GM12801 (cell line): ENCODE measurements around the gene UGT2B10.
"Not testable (repeated sequence)": the region's sequence is repeated elsewhere in the genome, so short reads cannot be mapped to it uniquely, and the experiment has no call there.

ENCODE experiments used
- TF ChIP-seq, protein P1 (sequence below): IDR thresholded peaks from one replicate; pipeline ENCODE4 v1.5.1; 2011; ENCODE audit warnings: control low read depth; ENCODE audit not compliant: insufficient read length; ENCODE audit errors: extremely low read depth

Gene UGT2B10

GRCh38 chr4:68815617-68816409, at the start of gene UGT2B10:
Gene UGT2B10 (plus strand): TSS chr4:68815994. CDS start chr4:68816020, 26 bp downstream.
- TF ChIP-seq, protein P1, sequence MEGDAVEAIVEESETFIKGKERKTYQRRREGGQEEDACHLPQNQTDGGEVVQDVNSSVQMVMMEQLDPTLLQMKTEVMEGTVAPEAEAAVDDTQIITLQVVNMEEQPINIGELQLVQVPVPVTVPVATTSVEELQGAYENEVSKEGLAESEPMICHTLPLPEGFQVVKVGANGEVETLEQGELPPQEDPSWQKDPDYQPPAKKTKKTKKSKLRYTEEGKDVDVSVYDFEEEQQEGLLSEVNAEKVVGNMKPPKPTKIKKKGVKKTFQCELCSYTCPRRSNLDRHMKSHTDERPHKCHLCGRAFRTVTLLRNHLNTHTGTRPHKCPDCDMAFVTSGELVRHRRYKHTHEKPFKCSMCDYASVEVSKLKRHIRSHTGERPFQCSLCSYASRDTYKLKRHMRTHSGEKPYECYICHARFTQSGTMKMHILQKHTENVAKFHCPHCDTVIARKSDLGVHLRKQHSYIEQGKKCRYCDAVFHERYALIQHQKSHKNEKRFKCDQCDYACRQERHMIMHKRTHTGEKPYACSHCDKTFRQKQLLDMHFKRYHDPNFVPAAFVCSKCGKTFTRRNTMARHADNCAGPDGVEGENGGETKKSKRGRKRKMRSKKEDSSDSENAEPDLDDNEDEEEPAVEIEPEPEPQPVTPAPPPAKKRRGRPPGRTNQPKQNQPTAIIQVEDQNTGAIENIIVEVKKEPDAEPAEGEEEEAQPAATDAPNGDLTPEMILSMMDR: not testable (repeated sequence)

- TF ChIP-seq, protein P1: no peak
Observed at GRCh38 chr4:68773699-68774098, 42.1 kb upstream of the UGT2B10 start.

GRCh38 chr4:68780232-68780631, 35.6 kb upstream of the UGT2B10 start:
- TF ChIP-seq, protein P1: no peak

DNA sequence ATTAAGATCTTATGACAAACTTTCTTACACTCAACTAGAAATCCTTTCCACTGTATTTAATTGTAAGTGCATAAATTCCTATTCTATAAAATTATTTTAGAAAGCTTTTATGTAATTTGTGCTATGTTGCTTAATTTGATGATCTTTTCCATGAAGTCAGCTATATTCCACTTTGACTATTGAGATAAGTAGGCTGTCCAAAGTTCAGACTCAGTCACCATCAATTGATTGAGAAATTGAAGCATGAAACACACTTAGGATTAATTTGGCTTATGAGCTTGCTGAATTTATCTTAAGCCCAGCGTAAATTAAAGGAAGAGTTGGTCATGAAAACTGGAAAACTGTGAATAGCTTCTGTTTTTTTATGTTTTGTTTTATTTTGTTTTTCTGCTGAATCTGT, 18.7 kb upstream of the UGT2B10 start:
- TF ChIP-seq, protein P1: no peak

DNA sequence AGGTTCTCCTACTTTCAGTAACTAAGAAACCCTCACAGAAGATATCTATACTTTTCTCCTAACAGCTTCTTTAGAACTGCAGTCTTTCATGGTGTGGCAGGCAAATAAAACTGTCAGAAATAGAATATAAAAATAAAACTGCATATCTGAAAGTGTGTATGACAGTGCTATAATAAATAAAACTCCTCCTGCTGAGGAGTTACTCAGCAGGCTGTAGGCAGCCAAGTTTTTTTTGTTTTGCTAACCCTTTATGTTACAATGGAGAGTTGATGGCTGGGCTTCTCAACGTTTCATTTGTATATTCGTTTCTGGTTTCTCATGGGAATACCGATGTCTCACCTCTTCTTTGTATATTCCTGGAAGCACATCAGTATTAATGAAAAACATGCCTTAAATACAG, 18.2 kb upstream of the UGT2B10 start:
- TF ChIP-seq, protein P1: no peak

- TF ChIP-seq, protein P1: no peak
Observed at GRCh38 chr4:68803013-68803412, 12.8 kb upstream of the UGT2B10 start.

- TF ChIP-seq, protein P1: no peak
Observed at GRCh38 chr4:68808060-68808459, 7.7 kb upstream of the UGT2B10 start.
